ENCODE data around the gene CACNB2.

CACNB2 gene

DNA sequence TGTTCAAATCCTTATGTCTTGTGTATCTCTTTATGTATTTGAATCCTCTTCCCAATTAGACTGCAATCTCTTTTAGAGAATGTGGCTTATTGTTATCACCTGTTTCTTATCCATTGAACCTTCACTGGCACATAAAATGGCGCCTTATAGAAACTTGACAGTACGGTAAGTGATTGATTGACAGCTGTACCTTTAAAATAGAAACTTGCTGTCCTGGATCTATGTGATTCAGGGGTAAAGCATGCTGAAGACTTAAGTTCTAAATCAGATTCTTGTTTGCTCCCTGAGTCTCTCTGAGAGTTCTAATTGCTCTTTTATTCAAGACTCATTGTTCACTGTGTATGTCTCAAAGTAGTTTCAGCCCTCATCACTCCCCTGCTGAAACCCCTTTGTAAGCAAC, 91.3 kb downstream of the CACNB2 start:
- DNase-seq (ENCODE audit: low read depth): no peak

DNA sequence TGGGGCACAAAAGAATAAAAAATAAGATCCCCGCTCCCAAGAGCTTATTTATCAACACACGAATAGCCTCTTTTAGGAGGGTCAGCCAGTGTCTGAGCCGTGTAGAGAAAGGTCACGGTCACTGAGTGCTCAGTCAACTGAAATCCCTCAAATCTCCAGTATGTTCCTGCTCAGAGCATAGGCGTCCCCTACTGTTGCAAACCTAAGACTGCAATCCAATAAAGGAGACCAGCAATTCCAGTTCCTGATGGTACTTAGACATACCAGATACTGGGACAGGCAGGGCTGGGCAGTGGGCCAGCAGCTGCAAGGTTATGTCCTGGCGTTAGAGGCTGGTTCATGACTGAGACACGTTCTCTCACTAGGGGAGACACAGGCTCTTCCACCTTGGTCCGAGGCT, 93.6 kb downstream of the CACNB2 start:
- DNase-seq (ENCODE audit: low read depth): no peak

DNA sequence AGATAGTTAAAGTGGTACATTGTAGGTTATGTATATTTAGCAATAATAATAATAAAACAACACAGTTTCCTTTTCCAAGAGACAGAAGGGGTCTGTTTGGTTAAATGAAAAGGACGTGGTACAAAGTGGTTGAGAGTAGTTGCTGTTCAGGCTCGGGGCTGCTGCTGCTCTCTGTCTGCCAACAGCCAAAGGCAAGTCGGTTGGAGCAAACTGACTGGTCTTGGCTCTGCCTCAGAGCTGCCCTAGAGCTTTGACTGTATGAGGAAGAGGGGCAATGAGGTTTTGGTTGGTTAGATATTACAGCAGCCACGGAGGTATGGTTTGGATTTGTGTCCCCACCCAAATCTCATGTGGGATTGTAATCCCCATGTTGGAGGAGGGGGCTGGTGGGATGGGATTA, 95.3 kb downstream of the CACNB2 start:
- DNase-seq (ENCODE audit: low read depth): no peak

DNA sequence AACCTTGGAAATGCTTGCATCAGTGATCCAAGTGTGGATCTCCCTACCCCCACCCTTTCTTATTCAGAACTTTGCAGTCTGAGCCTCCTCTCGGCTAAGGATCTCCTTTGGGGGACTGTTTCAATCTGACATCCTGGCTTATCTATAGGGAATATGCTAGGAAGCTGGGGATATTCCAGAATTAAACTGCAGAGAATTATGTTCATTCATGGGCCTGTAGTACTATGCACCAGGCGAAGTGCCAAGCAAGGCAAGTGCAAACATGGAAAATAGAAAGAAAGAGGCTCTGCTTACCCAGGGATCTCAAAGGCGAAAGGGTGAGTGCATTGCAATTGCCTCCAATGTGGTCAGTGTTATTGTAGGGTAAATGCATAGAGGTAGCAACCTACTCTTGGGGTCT, 96.5 kb downstream of the CACNB2 start:
- no peak for DNase-seq (ENCODE audit: low read depth)

DNA sequence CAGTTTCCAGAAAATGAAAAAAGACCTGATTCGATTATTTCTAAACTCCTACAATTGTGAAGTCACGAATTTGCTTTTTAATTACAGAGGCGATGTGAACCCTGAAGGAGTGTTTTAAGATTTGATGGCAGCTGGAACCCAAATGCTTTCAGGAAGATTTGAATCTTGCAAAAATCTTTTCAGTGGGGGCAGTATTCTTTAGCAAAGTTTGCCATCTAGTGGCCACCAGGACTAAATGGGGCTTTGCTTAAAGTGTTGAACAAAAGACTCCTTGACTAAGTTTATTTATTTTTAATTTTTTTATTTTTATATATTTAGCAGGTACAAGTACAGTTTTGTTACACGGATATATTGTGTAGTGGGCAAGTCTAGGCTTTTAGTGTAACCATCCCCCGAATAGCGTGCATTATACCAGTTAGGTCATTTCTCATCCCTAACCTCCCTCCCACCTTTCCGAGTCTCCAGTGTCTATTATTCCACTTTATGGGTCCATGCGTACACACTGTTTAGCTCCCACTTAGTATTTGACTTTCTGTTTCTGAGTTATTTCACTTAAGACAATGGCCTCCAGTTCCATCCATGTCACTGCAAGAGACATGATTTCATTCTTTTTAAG, 98.8 kb downstream of the CACNB2 start:
- DNase-seq (ENCODE audit: low read depth): no peak

DNA sequence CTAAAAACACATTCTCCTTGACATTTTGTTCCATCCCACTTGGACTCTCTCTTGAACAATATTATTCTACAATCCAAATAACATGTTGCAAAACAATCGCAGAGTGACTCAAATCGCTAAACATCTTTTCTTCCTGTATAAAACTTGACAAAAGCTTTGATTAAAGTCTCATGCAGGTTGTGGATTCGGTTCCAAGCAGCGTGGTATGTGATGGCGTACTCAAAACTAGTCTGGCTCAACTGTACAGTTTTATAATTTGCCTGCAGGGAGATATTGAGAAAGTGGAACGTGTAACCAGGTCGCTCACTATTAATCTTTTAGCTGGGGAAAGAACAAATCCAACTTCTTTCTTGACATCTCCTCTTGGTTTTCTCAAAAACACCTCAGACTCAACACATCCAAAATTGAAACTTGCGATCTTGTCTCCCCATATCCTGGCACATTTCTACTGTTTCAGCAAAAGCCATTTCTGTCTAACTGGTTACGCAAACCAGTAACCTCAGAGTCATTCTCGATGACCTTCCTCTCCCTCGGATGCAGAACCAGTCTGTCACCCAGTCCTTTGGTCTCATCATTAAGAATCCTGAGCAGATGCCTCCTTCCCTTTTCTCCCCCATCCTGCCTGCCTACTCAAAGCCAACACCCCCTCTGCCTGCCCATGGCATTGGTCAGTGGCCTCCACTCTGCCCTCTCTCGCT, 100.1 kb downstream of the CACNB2 start:
- DNase-seq (ENCODE audit: low read depth): no peak

DNA sequence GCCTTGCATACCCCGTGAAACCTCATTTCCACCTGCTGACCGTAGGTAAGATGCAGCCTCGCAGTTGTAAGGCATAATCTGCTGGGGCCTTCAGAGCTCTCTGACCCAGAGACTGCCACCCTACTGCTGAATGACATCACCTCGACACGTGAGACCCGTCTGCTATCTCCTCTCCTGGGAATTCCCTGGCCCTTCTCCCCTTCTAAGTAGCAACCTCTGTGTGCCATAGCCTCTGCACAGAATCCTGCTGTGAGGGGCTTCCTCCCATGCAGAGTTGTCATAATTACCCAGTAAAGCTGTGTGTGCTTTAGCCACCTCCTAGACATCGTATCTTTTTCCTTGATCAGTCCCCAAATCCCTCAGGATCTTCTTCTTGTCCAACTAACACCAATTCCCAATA, 106.7 kb downstream of the CACNB2 start:
- no peak for DNase-seq (ENCODE audit: low read depth)

DNA sequence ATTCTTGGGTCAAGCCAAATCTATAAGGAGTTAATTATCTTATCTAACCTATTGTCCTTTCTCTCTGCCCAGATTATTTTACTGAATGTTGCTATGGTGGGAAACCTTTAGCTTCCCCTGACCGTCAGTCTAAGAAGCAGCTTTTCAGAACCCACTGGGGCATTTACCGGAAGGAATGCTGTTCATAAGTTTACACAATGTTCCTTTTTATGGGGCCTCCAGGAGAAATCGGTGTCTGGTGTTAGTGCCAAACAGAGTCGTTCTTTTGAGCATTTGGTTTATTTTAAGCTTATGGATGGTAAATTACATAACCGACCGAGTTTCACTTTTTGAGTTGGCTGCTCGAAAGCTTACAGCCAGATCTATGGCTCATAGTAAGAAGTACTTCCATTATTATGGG, 111.9 kb downstream of the CACNB2 start:
- DNase-seq (ENCODE audit: low read depth): no peak

DNA sequence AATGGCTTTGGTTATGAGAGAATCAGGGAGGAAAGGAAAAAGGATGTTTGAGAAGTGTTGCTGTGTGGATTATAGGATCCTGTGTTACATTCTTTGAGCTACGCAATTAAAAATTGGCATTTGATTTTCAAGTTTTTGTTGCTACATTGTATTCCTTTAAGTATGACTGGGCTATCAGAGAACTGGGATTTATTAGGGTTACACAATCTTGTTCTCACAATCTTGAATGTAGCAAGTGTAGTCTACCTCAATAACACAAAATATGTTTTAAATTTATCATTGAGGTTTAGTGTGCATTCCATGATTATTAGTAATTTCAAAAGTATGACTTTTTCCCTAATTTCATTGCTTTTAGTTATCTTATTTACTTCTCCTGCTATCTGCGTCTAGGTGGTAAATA, 113.9 kb downstream of the CACNB2 start:
- no peak for DNase-seq (ENCODE audit: low read depth)

DNA sequence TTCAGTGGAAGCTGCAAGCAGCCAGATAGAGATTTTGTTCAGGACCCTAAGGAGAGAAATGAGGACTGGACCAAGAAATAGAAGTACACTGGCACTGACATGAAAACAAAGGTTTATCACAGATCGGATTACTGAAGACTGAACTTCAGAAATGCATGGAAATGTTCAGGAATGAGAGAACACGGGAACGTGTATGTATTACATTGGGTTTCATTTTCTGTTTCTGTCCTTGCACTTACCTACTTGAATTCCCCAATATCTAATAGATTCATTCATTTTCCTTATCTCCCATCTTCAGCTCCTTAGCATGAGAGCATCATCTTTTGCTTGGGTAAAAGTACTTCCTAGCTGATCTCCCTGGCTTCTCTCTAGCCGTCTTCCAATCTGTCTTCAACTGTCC, 114.5 kb downstream of the CACNB2 start:
- DNase-seq (ENCODE audit: low read depth): no peak

DNA sequence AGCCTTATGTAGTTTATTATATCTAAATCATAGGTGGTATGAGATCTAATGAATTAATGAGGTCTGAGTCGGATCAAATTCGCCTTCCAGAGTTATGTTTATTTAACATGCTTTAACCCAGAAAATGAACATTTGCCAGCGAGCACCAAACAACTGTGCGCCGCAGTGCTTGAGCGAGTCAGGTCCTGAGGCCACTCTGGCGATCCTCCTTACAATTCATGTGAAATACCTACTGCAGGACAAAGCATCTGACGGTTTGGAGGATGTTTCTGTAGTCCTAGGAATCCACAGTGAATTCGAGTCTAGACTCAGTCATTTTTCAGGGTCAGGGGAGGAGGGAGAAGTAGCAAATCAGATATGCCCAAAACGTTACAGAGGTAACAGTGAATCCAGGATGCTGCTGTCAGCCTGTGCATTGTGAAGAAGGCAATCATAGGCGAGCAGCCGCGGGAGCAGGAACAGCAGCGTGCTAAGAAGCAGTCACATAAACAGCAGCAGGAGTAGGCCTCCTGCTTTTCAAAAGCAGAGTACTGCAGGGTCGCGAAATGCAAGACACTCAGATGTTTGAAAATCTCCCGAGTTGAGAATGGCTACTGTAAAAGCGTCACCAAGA, 120.2 kb downstream of the CACNB2 start:
- DNase-seq (ENCODE audit: low read depth): no peak

DNA sequence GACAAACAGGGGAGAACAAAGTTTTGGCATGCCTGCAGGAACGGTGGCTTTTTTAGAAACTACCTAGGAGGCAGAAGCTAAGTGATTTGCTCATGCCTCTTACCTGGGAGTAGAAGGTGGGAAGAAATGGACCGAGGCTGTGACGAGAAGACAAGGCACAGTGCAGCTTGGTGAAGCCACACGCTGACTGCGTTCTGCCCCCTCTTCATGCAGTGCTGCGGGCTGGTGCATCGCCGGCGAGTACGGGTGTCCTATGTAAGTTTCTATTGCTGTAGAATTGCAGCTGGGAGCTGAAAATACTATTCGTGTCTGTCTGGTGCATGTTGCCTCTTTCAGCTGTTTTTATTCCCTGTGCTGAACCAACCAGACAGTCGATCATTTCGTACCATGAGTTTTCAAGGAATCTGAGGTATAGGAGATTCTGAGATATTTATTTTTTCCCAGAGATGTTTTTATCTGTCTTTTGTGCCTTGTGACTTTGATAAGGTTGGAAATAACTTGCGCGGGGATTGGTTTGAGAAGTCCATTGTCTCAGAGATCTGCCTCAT, 120.9 kb downstream of the CACNB2 start:
- no peak for DNase-seq (ENCODE audit: low read depth)

DNA sequence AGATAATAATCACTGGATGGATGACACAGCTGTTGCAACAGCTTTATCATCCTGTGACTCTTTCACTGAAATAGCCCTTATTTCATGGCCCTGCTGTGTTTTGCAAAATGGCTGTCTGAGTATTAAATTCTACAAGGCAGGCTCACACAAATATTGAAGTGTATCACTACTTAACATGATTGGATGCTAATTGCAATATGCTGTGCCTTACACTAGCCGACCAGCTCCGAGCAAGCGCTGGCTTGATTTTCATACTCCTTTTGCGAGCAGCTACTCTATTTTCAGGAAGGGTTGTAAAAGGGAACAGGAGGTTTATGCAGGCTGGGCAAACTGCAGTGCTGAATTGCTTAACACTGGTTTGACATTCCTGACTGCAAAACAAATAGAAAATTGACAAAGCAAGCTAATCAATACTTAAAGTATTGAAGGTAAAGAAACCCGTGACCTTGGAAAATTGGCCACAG, 121.6 kb downstream of the CACNB2 start:
- no peak for DNase-seq (ENCODE audit: low read depth)

DNA sequence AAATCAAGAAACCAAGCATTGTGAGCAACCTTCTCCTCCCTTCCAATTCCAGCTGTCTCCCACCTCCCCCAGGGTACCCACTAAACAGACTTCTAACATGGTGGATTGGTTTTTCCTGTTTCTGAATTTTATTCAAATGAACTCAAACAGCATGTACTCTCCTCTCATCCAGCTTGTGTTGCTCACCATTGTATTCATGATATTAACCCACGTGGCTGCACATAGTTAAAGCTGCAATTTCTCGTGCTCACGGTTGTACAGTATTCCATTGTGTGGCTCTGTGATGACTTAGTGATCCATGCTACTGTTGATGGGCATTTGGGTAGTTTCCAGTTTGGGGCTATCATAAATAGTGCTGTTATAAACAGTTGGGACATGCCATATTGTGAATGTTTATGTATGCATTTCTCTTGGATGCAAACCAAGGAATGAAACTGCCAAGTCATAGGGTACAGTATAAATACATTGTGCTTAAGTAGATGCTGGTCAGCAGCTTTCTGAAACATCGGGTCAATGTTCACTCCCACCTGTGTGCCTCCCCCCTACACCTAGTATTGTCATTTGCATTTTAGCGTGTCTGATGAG, 124.3 kb downstream of the CACNB2 start:
- DNase-seq (ENCODE audit: low read depth): no peak

DNA sequence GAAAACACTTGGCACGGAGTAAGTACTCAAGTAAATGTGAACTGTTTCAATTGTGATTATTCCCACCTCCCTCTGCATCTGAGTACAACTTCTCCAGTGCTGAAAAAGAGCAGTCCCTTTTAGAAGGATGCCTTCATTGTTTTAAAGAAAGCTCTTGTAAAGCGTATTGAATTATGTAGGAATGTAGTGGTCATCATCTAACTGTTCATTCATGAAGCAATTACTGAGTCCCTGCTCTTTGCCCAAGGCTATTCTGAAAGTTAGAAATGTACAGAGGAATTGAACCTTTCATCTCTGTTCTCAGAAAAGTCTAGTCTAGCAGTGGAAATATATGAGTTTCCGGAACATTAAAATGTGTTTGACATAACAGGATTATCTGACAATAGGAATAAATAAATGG, 127.8 kb downstream of the CACNB2 start:
- DNase-seq (ENCODE audit: low read depth): no peak

DNA sequence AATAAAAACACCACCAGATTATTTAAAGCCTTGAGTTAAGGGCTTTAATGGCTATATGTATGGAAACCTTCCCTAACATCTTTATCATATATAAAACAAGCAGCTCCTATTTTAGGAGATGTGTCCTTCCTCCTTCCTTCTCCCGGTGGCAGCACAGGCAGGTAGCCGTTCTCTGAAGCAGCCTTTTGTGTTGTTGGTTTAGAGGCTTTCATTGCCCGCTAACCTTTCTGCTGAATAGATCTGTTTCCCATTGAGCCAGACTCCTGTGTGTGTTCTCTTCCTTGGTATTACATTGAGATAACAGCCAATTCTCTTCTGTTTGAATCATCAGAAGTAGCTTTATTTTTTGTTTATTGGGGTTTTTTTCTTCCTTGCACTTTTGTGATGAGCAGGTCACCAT, 131.3 kb downstream of the CACNB2 start:
- DNase-seq (ENCODE audit: low read depth): no peak

DNA sequence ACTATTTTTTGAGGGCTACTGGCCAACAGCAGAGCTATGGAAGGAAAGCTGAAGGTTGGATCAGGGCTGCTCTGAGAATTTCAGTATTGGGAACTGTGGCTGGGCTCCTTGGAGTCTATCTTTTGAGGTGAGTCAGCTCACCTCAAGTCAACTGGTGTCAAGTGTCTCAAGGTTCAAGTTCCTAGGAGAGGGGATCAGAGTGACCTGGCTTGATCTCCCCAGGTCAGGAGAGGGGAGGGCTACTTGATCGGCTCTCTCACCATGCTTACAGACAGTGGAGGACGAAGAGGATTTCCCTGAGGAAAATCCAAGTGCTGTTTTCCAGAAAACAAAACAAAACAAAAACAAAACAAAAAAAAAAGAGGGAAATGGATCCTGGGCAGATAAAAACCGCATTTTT, 132.8 kb downstream of the CACNB2 start:
- no peak for DNase-seq (ENCODE audit: low read depth)

DNA sequence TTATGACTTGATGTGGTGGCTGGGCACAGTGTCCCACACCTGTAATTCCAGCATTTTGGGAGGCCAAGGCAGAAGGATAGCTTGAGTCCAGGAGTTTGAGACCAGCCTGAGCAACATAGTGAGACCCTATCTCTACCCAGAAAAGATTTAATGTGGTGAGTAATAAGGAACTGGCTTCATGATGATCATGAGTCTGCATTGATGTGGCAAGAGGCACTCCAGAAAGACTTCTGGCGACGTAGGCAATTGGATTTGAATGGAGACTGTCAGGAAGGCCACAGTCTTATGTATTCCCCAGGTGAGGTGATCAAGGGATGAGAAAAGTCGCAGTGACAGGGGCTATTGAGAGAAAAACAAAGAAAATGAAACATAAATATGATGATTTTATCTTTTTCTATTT, 138.0 kb downstream of the CACNB2 start:
- DNase-seq (ENCODE audit: low read depth): no peak

DNA sequence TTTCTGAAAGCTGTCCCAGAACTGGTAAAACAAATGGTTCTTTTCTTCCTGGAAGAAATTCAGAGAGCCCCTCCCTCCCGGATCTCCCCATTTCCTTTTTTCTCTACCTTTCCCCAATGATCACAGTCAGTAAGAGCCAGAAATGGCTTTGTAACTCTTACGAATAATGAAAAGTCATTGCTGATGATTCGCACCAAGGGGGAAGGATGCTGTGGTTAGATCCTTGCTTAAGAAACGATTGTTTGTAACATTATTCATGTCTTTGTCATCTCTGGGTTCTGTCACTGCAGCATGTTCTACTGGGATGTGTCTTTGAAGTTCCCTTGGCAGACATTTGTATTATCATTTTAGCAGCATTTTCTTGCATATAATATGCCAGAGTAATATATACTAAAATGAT, 138.9 kb downstream of the CACNB2 start:
- no peak for DNase-seq (ENCODE audit: low read depth)

DNA sequence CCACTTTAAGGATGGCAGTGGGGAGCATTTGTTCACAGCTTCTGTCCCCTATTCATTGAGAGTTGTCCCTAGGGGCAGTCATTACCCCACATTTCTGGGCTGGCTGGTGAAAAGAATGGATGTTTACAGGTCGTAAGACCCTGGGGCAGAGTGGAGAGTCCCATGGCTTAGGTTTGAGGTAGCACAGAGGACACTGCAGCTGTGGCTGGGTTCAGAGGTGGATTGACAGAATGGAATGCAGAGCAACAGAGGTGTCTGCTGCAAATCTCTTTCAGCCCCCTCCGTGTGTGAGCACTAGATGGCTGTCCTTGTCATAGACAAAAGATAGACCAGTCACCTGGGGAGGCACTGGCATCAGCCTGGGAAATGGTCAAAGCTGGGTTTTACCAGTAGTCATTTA, 141.9 kb downstream of the CACNB2 start:
- DNase-seq (ENCODE audit: low read depth): no peak

DNA sequence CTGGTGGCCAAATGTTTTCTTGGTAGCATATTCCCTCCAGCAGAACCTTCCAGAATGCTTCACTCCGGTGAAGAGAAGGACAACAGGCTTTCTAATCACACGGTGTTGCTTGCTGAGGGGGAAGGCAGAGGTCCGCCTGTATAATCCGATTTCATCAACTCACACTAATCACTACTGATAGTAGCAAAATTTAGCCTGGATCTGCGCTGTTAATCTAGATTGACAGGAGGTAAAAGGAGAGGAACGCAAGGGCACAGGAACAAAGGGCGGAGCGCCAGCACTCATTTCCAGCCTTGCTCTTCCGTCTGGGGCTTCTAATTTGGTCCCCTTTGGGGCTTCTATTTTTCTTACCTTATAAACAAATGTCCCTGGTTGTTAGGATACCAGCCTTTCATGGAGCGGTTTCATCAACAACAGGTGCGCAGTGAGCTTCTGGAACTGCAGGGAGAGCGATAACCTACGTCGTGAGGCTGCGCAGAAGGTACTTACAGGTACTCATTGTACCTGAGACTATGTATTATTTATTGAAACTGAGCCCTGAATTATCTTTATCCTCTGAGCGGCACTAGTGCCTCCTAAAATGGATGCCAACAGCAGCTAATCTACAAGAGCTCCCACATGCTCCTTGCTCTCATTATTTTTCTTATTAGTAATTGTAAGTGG, 150.6 kb downstream of the CACNB2 start:
- no peak for DNase-seq (ENCODE audit: low read depth)
